Measurements from ENCODE around the gene RAB27A. TPM values are rescaled to one million over a fixed set of nuclear protein-coding genes. Genes with fewer than 3 reads are reported as not detected.
"Not testable (repeated sequence)": the region's sequence is repeated elsewhere in the genome, so short reads cannot be mapped to it uniquely, and the experiment has no call there.

The RAB27A gene
- total RNA-seq, 2 donors from 2014 or later: 8.8 to 9.1 TPM

DNA sequence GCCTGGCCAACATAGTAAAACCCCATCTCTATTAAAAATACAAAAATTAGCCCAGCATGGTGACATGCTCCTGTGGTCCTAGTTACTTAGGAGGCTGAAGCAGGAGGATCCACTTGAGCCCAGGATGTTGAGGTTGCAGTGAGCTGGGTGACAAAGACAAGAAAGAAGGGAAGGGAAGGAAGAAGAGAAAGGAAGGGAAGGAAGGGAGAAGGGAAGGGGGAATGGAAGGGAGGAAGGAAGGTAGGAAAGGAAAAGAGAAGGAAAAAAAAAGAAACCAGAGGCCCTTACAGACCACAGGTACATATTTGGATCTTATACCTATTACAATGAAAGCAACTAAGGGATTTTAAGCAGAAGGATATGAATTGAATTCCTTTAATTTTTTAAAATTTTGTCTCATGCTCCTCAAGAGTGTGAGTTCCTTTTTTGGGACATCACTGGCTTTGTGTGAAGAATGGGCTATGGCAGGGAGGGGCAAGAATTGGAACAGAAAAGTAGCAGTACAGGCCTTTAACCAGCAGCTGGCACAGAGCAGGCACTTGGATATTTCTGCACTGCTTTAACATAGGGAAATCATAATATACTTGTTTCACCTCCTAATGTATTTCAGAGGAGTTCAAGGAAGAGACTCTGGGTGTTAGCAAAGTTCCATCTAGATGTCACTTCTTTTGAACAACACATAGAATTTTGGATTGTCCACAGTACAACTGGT, 7.9 kb downstream of the RAB27A start:
- no peak for DNase-seq
- no peak overlapping the region for H3K4me3 Mint-ChIP-seq
- peaks cover 5% of the 10 kb centered on the region for H3K4me1 Mint-ChIP-seq
- H3K36me3 Mint-ChIP-seq (ENCODE audit: low read depth): no peaks in the 10 kb centered on the region
- H3K4me3 ChIP-seq (ENCODE audit: low read length): no peak overlapping the region
- H3K4me1 ChIP-seq (ENCODE audit: control insufficient read depth, insufficient read depth, low read length): peaks cover 4% of the 10 kb centered on the region
- H3K27me3 ChIP-seq (ENCODE audit: control insufficient read depth, insufficient read depth, low read length, poor library complexity, severe bottlenecking): no peaks in the 10 kb centered on the region
- no peaks in the 10 kb centered on the region for H3K9me3 Mint-ChIP-seq
- no peak overlapping the region for H3K27ac ChIP-seq (ENCODE audit: low read depth, low read length)
- H3K27me3 Mint-ChIP-seq (ENCODE audit: insufficient read depth): no peaks in the 10 kb centered on the region
- no peak overlapping the region for H3K27ac Mint-ChIP-seq
- TF ChIP-seq, protein P1, sequence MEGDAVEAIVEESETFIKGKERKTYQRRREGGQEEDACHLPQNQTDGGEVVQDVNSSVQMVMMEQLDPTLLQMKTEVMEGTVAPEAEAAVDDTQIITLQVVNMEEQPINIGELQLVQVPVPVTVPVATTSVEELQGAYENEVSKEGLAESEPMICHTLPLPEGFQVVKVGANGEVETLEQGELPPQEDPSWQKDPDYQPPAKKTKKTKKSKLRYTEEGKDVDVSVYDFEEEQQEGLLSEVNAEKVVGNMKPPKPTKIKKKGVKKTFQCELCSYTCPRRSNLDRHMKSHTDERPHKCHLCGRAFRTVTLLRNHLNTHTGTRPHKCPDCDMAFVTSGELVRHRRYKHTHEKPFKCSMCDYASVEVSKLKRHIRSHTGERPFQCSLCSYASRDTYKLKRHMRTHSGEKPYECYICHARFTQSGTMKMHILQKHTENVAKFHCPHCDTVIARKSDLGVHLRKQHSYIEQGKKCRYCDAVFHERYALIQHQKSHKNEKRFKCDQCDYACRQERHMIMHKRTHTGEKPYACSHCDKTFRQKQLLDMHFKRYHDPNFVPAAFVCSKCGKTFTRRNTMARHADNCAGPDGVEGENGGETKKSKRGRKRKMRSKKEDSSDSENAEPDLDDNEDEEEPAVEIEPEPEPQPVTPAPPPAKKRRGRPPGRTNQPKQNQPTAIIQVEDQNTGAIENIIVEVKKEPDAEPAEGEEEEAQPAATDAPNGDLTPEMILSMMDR (conservative IDR thresholded peaks at IDR 0.05): no peak
- no peaks in the 10 kb centered on the region for H3K36me3 ChIP-seq (ENCODE audit: control insufficient read depth, insufficient read depth, low read length)
- H3K9me3 ChIP-seq (ENCODE audit: control insufficient read depth, low read length): no peaks in the 10 kb centered on the region
- no peak overlapping the region for H3K9ac ChIP-seq (ENCODE audit: extremely low read depth, low read length, poor library complexity, severe bottlenecking)

- not testable (repeated sequence) for H3K27ac ChIP-seq (ENCODE audit: low read depth, low read length); DNase-seq; H3K4me1 Mint-ChIP-seq; H3K27me3 ChIP-seq (ENCODE audit: control insufficient read depth, insufficient read depth, low read length, poor library complexity, severe bottlenecking); H3K27me3 Mint-ChIP-seq (ENCODE audit: insufficient read depth); H3K9ac ChIP-seq (ENCODE audit: extremely low read depth, low read length, poor library complexity, severe bottlenecking); H3K4me3 Mint-ChIP-seq; H3K27ac Mint-ChIP-seq; H3K36me3 ChIP-seq (ENCODE audit: control insufficient read depth, insufficient read depth, low read length); H3K4me3 ChIP-seq (ENCODE audit: low read length); H3K4me1 ChIP-seq (ENCODE audit: control insufficient read depth, insufficient read depth, low read length); H3K36me3 Mint-ChIP-seq (ENCODE audit: low read depth); H3K9me3 Mint-ChIP-seq; H3K9me3 ChIP-seq (ENCODE audit: control insufficient read depth, low read length)
- WGBS, 2 experiments (ENCODE audit: insufficient coverage in 1 of 2, insufficient read length in 1 of 2): 80 to 93% methylated on average over 1 to 2 of the region's 2 CpGs
Measured at GRCh38 chr15:55280589-55280988, 9.0 kb downstream of the RAB27A start.

- WGBS, 2 experiments (ENCODE audit: insufficient coverage in 1 of 2, insufficient read length in 1 of 2): 90 to 94% methylated on average over 4 of the region's 4 CpGs
- no peak overlapping the region for H3K27ac Mint-ChIP-seq
- no peaks in the 10 kb centered on the region for H3K36me3 Mint-ChIP-seq (ENCODE audit: low read depth)
- Histone ChIP-seq H3K27me3 (ENCODE audit: control insufficient read depth, insufficient read depth, low read length, poor library complexity, severe bottlenecking) (no peaks in the 10 kb centered on the region), H3K4me1 (ENCODE audit: control insufficient read depth, insufficient read depth, low read length) (peaks cover 4% of the 10 kb centered on the region), H3K9ac (ENCODE audit: extremely low read depth, low read length, poor library complexity, severe bottlenecking) (no peak overlapping the region), H3K36me3 (ENCODE audit: control insufficient read depth, insufficient read depth, low read length) (no peaks in the 10 kb centered on the region), H3K27ac (ENCODE audit: low read depth, low read length) (no peak overlapping the region), H3K4me3 (ENCODE audit: low read length) (no peak overlapping the region), H3K9me3 (ENCODE audit: control insufficient read depth, low read length) (no peaks in the 10 kb centered on the region)
- H3K4me1 Mint-ChIP-seq: peaks cover 2% of the 10 kb centered on the region
- H3K27me3 Mint-ChIP-seq (ENCODE audit: insufficient read depth): no peaks in the 10 kb centered on the region
- H3K4me3 Mint-ChIP-seq: no peak overlapping the region
- TF ChIP-seq, protein P1 (conservative IDR thresholded peaks at IDR 0.05): no peak
- DNase-seq: no peak
- H3K9me3 Mint-ChIP-seq: no peaks in the 10 kb centered on the region
Measured at GRCh38 chr15:55279746-55280351, 9.8 kb downstream of the RAB27A start.
